ENCODE measurements around the gene NPAS2. TPM values are rescaled to one million over a fixed set of nuclear protein-coding genes. Genes with fewer than 3 reads are reported as not detected.

NPAS2 gene
- total RNA-seq, 1 experiment from 2014 or later = 20.4 TPM

DNA sequence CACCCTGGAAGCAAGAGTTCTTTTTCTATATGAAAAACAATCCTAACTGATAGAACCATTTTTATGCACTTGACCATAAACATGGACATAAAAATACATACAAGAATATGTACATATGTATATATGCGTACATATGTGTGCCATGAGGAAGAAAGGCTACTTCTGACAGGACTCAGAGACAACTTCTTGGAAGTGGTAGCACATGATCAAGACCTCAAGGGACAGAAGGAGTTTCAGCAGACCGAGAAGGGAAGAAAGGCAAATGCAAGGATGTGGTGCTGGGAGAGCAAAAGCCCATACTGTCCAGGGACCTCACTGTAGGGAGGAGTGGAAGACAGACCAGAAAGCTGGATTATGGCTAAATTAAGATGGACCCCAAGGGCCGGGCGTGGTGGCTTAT is 11.4 kb upstream of the NPAS2 start:
- no peak for DNase-seq (ENCODE audit: low read depth, low spot score)
- CTCF ChIA-PET = no interaction called here
- TF ChIP-seq POLR2A (IDR thresholded peaks at IDR 0.05; ENCODE audit: borderline replicate concordance, extremely low read depth, insufficient read depth, insufficient read length) = no peak
- no peak for TF ChIP-seq SP1 (IDR thresholded peaks at IDR 0.05; ENCODE audit: low read depth)
- no peak for TF ChIP-seq EZH2phosphoT487 (IDR thresholded peaks at IDR 0.05; ENCODE audit: borderline replicate concordance)
- TF ChIP-seq, protein P1, sequence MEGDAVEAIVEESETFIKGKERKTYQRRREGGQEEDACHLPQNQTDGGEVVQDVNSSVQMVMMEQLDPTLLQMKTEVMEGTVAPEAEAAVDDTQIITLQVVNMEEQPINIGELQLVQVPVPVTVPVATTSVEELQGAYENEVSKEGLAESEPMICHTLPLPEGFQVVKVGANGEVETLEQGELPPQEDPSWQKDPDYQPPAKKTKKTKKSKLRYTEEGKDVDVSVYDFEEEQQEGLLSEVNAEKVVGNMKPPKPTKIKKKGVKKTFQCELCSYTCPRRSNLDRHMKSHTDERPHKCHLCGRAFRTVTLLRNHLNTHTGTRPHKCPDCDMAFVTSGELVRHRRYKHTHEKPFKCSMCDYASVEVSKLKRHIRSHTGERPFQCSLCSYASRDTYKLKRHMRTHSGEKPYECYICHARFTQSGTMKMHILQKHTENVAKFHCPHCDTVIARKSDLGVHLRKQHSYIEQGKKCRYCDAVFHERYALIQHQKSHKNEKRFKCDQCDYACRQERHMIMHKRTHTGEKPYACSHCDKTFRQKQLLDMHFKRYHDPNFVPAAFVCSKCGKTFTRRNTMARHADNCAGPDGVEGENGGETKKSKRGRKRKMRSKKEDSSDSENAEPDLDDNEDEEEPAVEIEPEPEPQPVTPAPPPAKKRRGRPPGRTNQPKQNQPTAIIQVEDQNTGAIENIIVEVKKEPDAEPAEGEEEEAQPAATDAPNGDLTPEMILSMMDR (IDR thresholded peaks at IDR 0.05 in 2 of 3, conservative IDR thresholded peaks at IDR 0.05 in 1 of 3; ENCODE audit: borderline replicate concordance in 1 of 3, insufficient read depth in 1 of 3, low read depth in 2 of 3, low read length in 2 of 3) = no peak
- no peak for TF ChIP-seq ZNF274 (IDR thresholded peaks at IDR 0.05; ENCODE audit: low read depth, low read length)
- TF ChIP-seq, protein P2, sequence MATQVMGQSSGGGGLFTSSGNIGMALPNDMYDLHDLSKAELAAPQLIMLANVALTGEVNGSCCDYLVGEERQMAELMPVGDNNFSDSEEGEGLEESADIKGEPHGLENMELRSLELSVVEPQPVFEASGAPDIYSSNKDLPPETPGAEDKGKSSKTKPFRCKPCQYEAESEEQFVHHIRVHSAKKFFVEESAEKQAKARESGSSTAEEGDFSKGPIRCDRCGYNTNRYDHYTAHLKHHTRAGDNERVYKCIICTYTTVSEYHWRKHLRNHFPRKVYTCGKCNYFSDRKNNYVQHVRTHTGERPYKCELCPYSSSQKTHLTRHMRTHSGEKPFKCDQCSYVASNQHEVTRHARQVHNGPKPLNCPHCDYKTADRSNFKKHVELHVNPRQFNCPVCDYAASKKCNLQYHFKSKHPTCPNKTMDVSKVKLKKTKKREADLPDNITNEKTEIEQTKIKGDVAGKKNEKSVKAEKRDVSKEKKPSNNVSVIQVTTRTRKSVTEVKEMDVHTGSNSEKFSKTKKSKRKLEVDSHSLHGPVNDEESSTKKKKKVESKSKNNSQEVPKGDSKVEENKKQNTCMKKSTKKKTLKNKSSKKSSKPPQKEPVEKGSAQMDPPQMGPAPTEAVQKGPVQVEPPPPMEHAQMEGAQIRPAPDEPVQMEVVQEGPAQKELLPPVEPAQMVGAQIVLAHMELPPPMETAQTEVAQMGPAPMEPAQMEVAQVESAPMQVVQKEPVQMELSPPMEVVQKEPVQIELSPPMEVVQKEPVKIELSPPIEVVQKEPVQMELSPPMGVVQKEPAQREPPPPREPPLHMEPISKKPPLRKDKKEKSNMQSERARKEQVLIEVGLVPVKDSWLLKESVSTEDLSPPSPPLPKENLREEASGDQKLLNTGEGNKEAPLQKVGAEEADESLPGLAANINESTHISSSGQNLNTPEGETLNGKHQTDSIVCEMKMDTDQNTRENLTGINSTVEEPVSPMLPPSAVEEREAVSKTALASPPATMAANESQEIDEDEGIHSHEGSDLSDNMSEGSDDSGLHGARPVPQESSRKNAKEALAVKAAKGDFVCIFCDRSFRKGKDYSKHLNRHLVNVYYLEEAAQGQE (IDR thresholded peaks at IDR 0.05; ENCODE audit: low read depth) = no peak
- TF ChIP-seq, protein P3, sequence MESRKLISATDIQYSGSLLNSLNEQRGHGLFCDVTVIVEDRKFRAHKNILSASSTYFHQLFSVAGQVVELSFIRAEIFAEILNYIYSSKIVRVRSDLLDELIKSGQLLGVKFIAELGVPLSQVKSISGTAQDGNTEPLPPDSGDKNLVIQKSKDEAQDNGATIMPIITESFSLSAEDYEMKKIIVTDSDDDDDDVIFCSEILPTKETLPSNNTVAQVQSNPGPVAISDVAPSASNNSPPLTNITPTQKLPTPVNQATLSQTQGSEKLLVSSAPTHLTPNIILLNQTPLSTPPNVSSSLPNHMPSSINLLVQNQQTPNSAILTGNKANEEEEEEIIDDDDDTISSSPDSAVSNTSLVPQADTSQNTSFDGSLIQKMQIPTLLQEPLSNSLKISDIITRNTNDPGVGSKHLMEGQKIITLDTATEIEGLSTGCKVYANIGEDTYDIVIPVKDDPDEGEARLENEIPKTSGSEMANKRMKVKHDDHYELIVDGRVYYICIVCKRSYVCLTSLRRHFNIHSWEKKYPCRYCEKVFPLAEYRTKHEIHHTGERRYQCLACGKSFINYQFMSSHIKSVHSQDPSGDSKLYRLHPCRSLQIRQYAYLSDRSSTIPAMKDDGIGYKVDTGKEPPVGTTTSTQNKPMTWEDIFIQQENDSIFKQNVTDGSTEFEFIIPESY (IDR thresholded peaks at IDR 0.05; ENCODE audit: extremely low read depth, insufficient replicate concordance, low read length) = no peak
- TF ChIP-seq FOSL1 (IDR thresholded peaks at IDR 0.05; ENCODE audit: low read depth) = no peak
- TF ChIP-seq EZH2 (IDR thresholded peaks at IDR 0.05) = no peak
- TF ChIP-seq CEBPB (IDR thresholded peaks at IDR 0.05; ENCODE audit: low read depth) = no peak
- no peak for TF ChIP-seq TCF7L2 (IDR thresholded peaks at IDR 0.05; ENCODE audit: borderline replicate concordance, extremely low read depth, insufficient read depth, insufficient read length)
- TF ChIP-seq RAD21 (IDR thresholded peaks at IDR 0.05; ENCODE audit: low read depth) = no peak
- TF ChIP-seq EGR1 (IDR thresholded peaks at IDR 0.05; ENCODE audit: low read depth) = no peak
- no peak for TF ChIP-seq SRF (IDR thresholded peaks at IDR 0.05; ENCODE audit: low read depth)
- TF ChIP-seq CBX3 (IDR thresholded peaks at IDR 0.05; ENCODE audit: low read depth) = no peak
- TF ChIP-seq SIN3A (IDR thresholded peaks at IDR 0.05; ENCODE audit: low read depth) = no peak
- no peak for TF ChIP-seq YY1 (IDR thresholded peaks at IDR 0.05; ENCODE audit: extremely low read depth, insufficient replicate concordance, low read depth, low read length)
- no peak for TF ChIP-seq POLR2AphosphoS5 (IDR thresholded peaks at IDR 0.05; ENCODE audit: low read depth, low read length)
- TF ChIP-seq, protein P4, sequence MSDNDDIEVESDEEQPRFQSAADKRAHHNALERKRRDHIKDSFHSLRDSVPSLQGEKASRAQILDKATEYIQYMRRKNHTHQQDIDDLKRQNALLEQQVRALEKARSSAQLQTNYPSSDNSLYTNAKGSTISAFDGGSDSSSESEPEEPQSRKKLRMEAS (IDR thresholded peaks at IDR 0.05) = no peak
- POLR2A ChIA-PET = no interaction called here
- intact Hi-C loops (cut with micrococcal nuclease) = no loop called here
- H4K20me1 ChIP-seq (ENCODE audit: insufficient read depth) = no peaks in the 10 kb centered on the region
- H3K36me3 ChIP-seq (ENCODE audit: control insufficient read depth in 1 of 2, insufficient read depth in 2 of 2, low read length in 2 of 2) = no peaks in the 10 kb centered on the region
- H3K4me3 ChIP-seq (replicated peaks in 1 of 2; ENCODE audit: low read depth in 1 of 2, low read length in 2 of 2) = no peak overlapping the region
- no peaks in the 10 kb centered on the region for H3K79me2 ChIP-seq (ENCODE audit: insufficient read depth, low read length)
- H3K9me2 ChIP-seq (ENCODE audit: insufficient read depth) = no peaks in the 10 kb centered on the region
- H3K9me3 ChIP-seq (ENCODE audit: control insufficient read depth in 1 of 2, insufficient read depth in 1 of 2, low read depth in 1 of 2, low read length in 2 of 2) = no peaks in the 10 kb centered on the region
- H3K9ac ChIP-seq (ENCODE audit: low read length) = no peak overlapping the region
- BruUV-seq (replicated peaks) = no TSS peak
- H3K27me3 ChIP-seq (ENCODE audit: insufficient read depth, low read length) = no peaks in the 10 kb centered on the region
- H3K4me1 ChIP-seq (ENCODE audit: control insufficient read depth in 1 of 2, insufficient read depth in 2 of 2, low read length in 2 of 2) = peaks cover 0 to 4% of the 10 kb centered on the region in 2 experiments; a peak in 2 of 4 replicates
- ATAC-seq = no peak
- no peak overlapping the region for H2AFZ ChIP-seq (ENCODE audit: low read depth, low read length, poor library complexity, severe bottlenecking)
- H3K27ac ChIP-seq (ENCODE audit: low read depth, low read length) = no peak overlapping the region
- RAD21 ChIA-PET (ENCODE audit: low non-redundant PET in 1 of 2, low total read pairs in 2 of 2, uncharacterized antibody in 2 of 2, unreplicated experiment in 2 of 2) = no interaction called here
- no peak overlapping the region for H3K4me2 ChIP-seq (ENCODE audit: low read length)

All from HCT116 (cell line).